Heart left ventricle (tissue), 16 donors: ENCODE data around the gene DOLPP1. TPM values are rescaled to one million over a fixed set of nuclear protein-coding genes. Genes with fewer than 3 reads are reported as not detected.

Experiments
- ATAC-seq, 4 donors: fragments of 200-7000 bp; cut with Tn5 transposase; one replicate each; pipeline ENCODE4 v1.9.1; 2020 to 2022; ENCODE audit warnings: moderate library complexity in 4 of 4, mild to moderate bottlenecking in 3 of 4, moderate number of reproducible peaks in 1 of 4
- DNase-seq, 5 donors: peaks; one replicate each; pipeline ENCODE4 v3.0.0-alpha.2; 2020
- H3K27ac ChIP-seq, 12 donors: fragments of 200-600 bp; sonication (generic) in 4 of 12; one replicate each; pipeline versions ENCODE4 v1.5.0 to v1.8.0; 2016 to 2022; ENCODE audit warnings: mild to moderate bottlenecking in 2 of 12
- H3K27me3 ChIP-seq, 9 donors: fragments of 200-600 bp; sonication (generic) in 2 of 9; one replicate each; pipeline versions ENCODE4 v1.5.1 to v1.8.0; 2016 to 2022; ENCODE audit warnings: mild to moderate bottlenecking in 3 of 9
- H3K36me3 ChIP-seq, 9 donors: fragments of 200-600 bp; sonication (generic) in 2 of 9; one replicate each; pipeline versions ENCODE4 v1.5.0 to v1.8.0; 2018 to 2022; ENCODE audit warnings: mild to moderate bottlenecking in 2 of 9
- H3K4me1 ChIP-seq, 12 donors: fragments of 200-600 bp; sonication (generic) in 4 of 12; one replicate each; pipeline versions ENCODE4 v1.5.0 to v1.8.0; 2016 to 2022; ENCODE audit warnings: mild to moderate bottlenecking in 3 of 12
- H3K4me3 ChIP-seq, 12 donors: fragments of 200-600 bp; sonication (generic) in 4 of 12; one replicate each; pipeline versions ENCODE4 v1.5.0 to v1.8.0; 2017 to 2022; ENCODE audit warnings: mild to moderate bottlenecking in 9 of 12, moderate library complexity in 4 of 12
- H3K9me3 ChIP-seq, 12 donors: fragments of 200-600 bp; sonication (generic) in 4 of 12; one replicate each; pipeline versions ENCODE4 v1.5.0 to v1.8.0; 2016 to 2022; ENCODE audit warnings: mild to moderate bottlenecking in 1 of 12
- CTCF ChIP-seq, 12 donors: fragments of 200-600 bp; sonication (generic) in 4 of 12; IDR thresholded peaks; one replicate each; pipeline versions ENCODE4 v1.5.0 to v1.8.0; 2018 to 2022; ENCODE audit warnings: antibody characterized with exemption in 12 of 12, mild to moderate bottlenecking in 5 of 12
- POLR2A ChIP-seq, 2 donors: fragments of 450-650 bp; IDR thresholded peaks; one replicate each; pipeline ENCODE4 v1.6.1; 2017; ENCODE audit warnings: antibody characterized with exemption in 2 of 2, mild to moderate bottlenecking in 2 of 2, moderate library complexity in 2 of 2
- WGBS, 4 donors: extraction: QIAGEN DNeasy Blood & Tissue Kit in 2 of 4; methylation state at CpG; one replicate each; pipeline versions ENCODE4 v1.1.5 to v1.1.7; 2013 to 2018; 5-methylcytosine and 5-hydroxymethylcytosine counted together
- intact Hi-C, 10 donors: fragments of 100-400 bp; cut with DNase I; formaldehyde crosslinking; loops; one replicate each; pipeline versions ENCODE4 v1.11.1 to v1.14.2; 2022
- polyA plus RNA-seq, 2 donors: library from polyadenylated mRNA; stranded (reverse); fragments of 200-250 nt; gene quantifications; one replicate each; pipeline ENCODE4 v1.2.3, GENCODE V29; 2013
- total RNA-seq, 9 donors: library from RNA; depleted of rRNA in 2 of 9; stranded (reverse); fragments of >200 nt in 2 of 9; fragmentation: NEBNext Ultra II Directional in 3 of 9; extraction: Animal tissue kit (Norgen Biotek cat#: 25700) in 3 of 9; gene quantifications; one replicate each; pipeline versions ENCODE4 v1.1.0 to v1.2.4, GENCODE V29; 2016 to 2023
- donor health status: ischemic (EF 13 %, LVEDD 7.1; RV severe dilation, severe dysfunction).
- donor health status: healthy with polysubstance abuse.
- donor health status: DM: no; HTN: yes; CAD: no.
- donor health status: DM: no; HTN: no; CAD: no.
- donor health status: ischemic (EF 25% LVEDD 6.9; RV normal size, moderate dysfunction).
- donor health status: ischemic (EF 25% LVEDD 5.7; RV mildly dilated, moderate dysfunction).
- donor health status: healthy.
- donor health status: DM: yes; HTN: yes; CAD: no.
- donor health status: ischemic (EF 35%, LVEDD 5.7; RV mildly dilated, moderate dysfunction).
- donor health status: nonischemic (EF 11% LVEDD 7.7; RV severe dilation, severe dysfunction).
- donor health status: DM: yes; HTN: yes; CAD: no.
- donor health status: PGD.
- donor health status: ischemic (EF 29% LVEDD 5.4; RV normal size, mild dysfunction).
- donor health status: nonischemic (EF 23%, LVEDD 6.1; RV moderate dilation, normal function).

DOLPP1 gene
- total and polyA plus RNA-seq, 11 donors = 3.0 to 11.5 (median 5.8) TPM

GRCh38 chr9:129098328-129098727 is 17.4 kb downstream of the DOLPP1 start:
- no peak for TF ChIP-seq POLR2A (IDR thresholded peaks at IDR 0.05)
- TF ChIP-seq CTCF (IDR thresholded peaks at IDR 0.05) = no peak
- Histone ChIP-seq H3K27ac (no peak overlapping the region), H3K4me1 (peaks cover 0 to 16% (median 2%) of the 10 kb centered on the region in 12 donors), H3K27me3 (no peaks in the 10 kb centered on the region), H3K9me3 (no peaks in the 10 kb centered on the region), H3K36me3 (peaks cover 0 to 49% (median 38%) of the 10 kb centered on the region in 9 donors), H3K4me3 (no peak overlapping the region)
- intact Hi-C loops = no loop called here
- WGBS, 4 donors = 91 to 95% (median 94%) methylated on average over 8 to 11 of the region's 11 CpGs
- no peak for DNase-seq
- no peak for ATAC-seq

DNA sequence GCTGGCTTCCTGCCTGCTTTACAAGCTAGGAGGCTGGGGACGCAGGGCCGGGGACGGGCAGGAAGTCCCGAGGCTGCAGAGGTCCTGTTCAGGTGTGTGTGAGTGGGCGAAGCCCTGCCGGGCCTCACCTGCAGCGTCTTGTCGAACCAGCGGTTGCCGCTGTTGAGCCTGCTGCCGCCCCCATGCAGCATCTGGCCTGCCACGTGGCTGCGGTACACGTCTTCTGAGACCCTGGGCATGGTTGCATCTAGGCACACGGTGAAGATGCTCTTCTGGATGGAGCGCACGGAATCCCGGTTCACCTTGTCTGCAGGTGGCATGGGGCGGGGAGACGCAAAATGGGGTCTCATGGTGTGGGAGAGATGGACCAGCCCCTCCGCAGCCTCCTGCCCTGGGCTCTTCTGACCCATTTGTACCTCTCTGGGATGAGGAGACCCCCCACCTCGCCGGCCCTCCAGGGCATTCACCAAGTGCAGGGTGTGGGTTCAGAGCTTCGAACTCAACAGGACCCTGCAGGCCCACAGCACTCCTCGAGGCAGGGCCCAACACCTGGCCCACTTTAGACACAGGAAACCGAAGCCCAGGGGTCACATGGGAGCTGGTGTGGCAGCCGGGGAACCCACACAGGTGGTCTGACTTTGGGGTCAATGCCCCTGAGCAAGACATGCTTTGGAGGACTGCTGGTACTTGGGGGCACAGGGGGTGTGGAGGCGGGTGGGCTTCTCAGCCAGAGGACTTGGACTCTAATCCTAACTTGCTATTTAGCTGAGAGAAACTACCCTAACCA is 19.7 kb downstream of the DOLPP1 start:
- no peak overlapping the region for H3K27ac ChIP-seq
- H3K36me3 ChIP-seq = peaks cover 0 to 43% (median 32%) of the 10 kb centered on the region in 9 donors
- TF ChIP-seq POLR2A (IDR thresholded peaks at IDR 0.05) (no peak), CTCF (IDR thresholded peaks at IDR 0.05) (no peak)
- intact Hi-C loops = no loop called here
- H3K4me3 ChIP-seq = no peak overlapping the region
- 73 to 78% (median 75%) methylated on average over 24 to 28 of the region's 28 CpGs for WGBS, 4 donors
- no peak for ATAC-seq
- no peaks in the 10 kb centered on the region for H3K9me3 ChIP-seq
- no peaks in the 10 kb centered on the region for H3K27me3 ChIP-seq
- DNase-seq = no peak
- H3K4me1 ChIP-seq = peaks cover 0 to 17% (median 0%) of the 10 kb centered on the region in 12 donors

GRCh38 chr9:129101279-129101678 is 20.4 kb downstream of the DOLPP1 start:
- H3K9me3 ChIP-seq = no peaks in the 10 kb centered on the region
- WGBS, 4 donors = 92 to 97% (median 97%) methylated on average over 7 of the region's 7 CpGs
- no peak overlapping the region for H3K4me3 ChIP-seq
- DNase-seq (no peak), ATAC-seq (no peak)
- intact Hi-C loops = no loop called here
- no peaks in the 10 kb centered on the region for H3K27me3 ChIP-seq
- H3K36me3 ChIP-seq = peaks cover 0 to 42% (median 25%) of the 10 kb centered on the region in 9 donors
- peaks cover 0 to 17% (median 0%) of the 10 kb centered on the region in 12 donors for H3K4me1 ChIP-seq
- TF ChIP-seq POLR2A (IDR thresholded peaks at IDR 0.05) (no peak), CTCF (IDR thresholded peaks at IDR 0.05) (no peak)
- no peak overlapping the region for H3K27ac ChIP-seq

GRCh38 chr9:129102095-129102525 is 21.2 kb downstream of the DOLPP1 start:
- WGBS, 4 donors = 92 to 100% (median 93%) methylated on average over 5 to 13 of the region's 13 CpGs
- Histone ChIP-seq H3K9me3 (no peaks in the 10 kb centered on the region), H3K4me3 (no peak overlapping the region), H3K4me1 (peaks cover 0 to 17% (median 0%) of the 10 kb centered on the region in 12 donors), H3K27me3 (no peaks in the 10 kb centered on the region), H3K36me3 (peaks cover 0 to 37% (median 22%) of the 10 kb centered on the region in 9 donors), H3K27ac (no peak overlapping the region)
- ATAC-seq = no peak
- DNase-seq = no peak
- TF ChIP-seq CTCF (IDR thresholded peaks at IDR 0.05) (no peak), POLR2A (IDR thresholded peaks at IDR 0.05) (no peak)
- intact Hi-C loops = no loop called here
